H9 (cell line): Measurements from ENCODE around the gene RNF149. TPM values are rescaled to one million over a fixed set of nuclear protein-coding genes. Genes with fewer than 3 reads are reported as not detected.

Experiments
- DNase-seq: peaks from one replicate; pipeline ENCODE4 v3.0.0-alpha.2; 2017
- H2AFZ ChIP-seq: one replicate; pipeline ENCODE4 v1.6.1; 2013; ENCODE audit warnings: mild to moderate bottlenecking, low read length, control low read depth, moderate library complexity
- H2AK5ac ChIP-seq: 2 replicates; pipeline ENCODE4 v1.6.1; 2013; ENCODE audit warnings: low read length, control low read depth, mixed read lengths; ENCODE audit not compliant: insufficient read length
- H2BK120ac ChIP-seq: one replicate; pipeline ENCODE4 v1.6.1; 2013; ENCODE audit warnings: low read depth, mild to moderate bottlenecking, low read length, control low read depth, inconsistent platforms; ENCODE audit not compliant: poor library complexity, severe bottlenecking
- H2BK12ac ChIP-seq: 2 replicates; pipeline ENCODE4 v1.6.1; 2013; ENCODE audit warnings: low read length, control low read depth, mixed read lengths, low read depth; ENCODE audit not compliant: insufficient read length
- H2BK15ac ChIP-seq: 2 replicates; pipeline ENCODE4 v1.6.1; 2013; ENCODE audit warnings: low read depth, low read length, control low read depth
- H2BK20ac ChIP-seq: one replicate; pipeline ENCODE4 v1.6.1; 2013; ENCODE audit warnings: low read depth, mild to moderate bottlenecking, low read length, control low read depth, inconsistent platforms; ENCODE audit not compliant: poor library complexity, severe bottlenecking
- H2BK5ac ChIP-seq: 2 replicates; pipeline ENCODE4 v1.6.1; 2013; ENCODE audit warnings: low read length, control low read depth, mixed read lengths; ENCODE audit not compliant: insufficient read length
- H3K14ac ChIP-seq: 2 replicates; pipeline ENCODE4 v1.6.1; 2013; ENCODE audit warnings: low read length, control low read depth; ENCODE audit not compliant: insufficient read depth
- H3K18ac ChIP-seq: 2 replicates; pipeline ENCODE4 v1.6.1; 2013; ENCODE audit warnings: low read depth, mild to moderate bottlenecking, mixed read lengths, low read length, control low read depth; ENCODE audit not compliant: insufficient read length
- H3K23ac ChIP-seq: 2 replicates; pipeline ENCODE4 v1.6.1; 2013; ENCODE audit warnings: low read length, control low read depth, mixed read lengths, low read depth; ENCODE audit not compliant: insufficient read length
- H3K23me2 ChIP-seq: 2 replicates; pipeline ENCODE4 v1.6.1; 2013; ENCODE audit warnings: low read depth, mild to moderate bottlenecking, mixed read lengths, low read length, control low read depth; ENCODE audit not compliant: insufficient read length, poor library complexity, severe bottlenecking
- H3K27ac ChIP-seq: 2 replicates; pipeline ENCODE4 v1.5.1; 2013; ENCODE audit warnings: low read length, control low read depth, mixed read lengths, low read depth; ENCODE audit not compliant: insufficient read length
- H3K27me3 ChIP-seq: 2 replicates; pipeline ENCODE4 v1.6.1; 2013; ENCODE audit warnings: low read length, control low read depth, inconsistent platforms; ENCODE audit not compliant: insufficient read depth
- H3K4ac ChIP-seq: 2 replicates; pipeline ENCODE4 v1.6.1; 2013; ENCODE audit warnings: low read depth, mild to moderate bottlenecking, control low read depth, inconsistent platforms, low read length, moderate library complexity
- H3K4me1 ChIP-seq: 2 replicates; pipeline ENCODE4 v1.6.1; 2013; ENCODE audit warnings: low read length, control low read depth, inconsistent platforms; ENCODE audit not compliant: insufficient read depth
- H3K4me2 ChIP-seq: 2 replicates; pipeline ENCODE4 v1.6.1; 2013; ENCODE audit warnings: low read length, control low read depth, mixed read lengths; ENCODE audit not compliant: insufficient read length, insufficient read depth
- H3K56ac ChIP-seq: 2 replicates; pipeline ENCODE4 v1.6.1; 2013; ENCODE audit warnings: low read depth, mild to moderate bottlenecking, mixed read lengths, low read length, control low read depth; ENCODE audit not compliant: insufficient read length
- H3K79me1 ChIP-seq: 2 replicates; pipeline ENCODE4 v1.6.1; 2013; ENCODE audit warnings: low read depth, mild to moderate bottlenecking, moderate library complexity, low read length, control low read depth, inconsistent platforms; ENCODE audit not compliant: insufficient read depth, poor library complexity, severe bottlenecking
- H3K79me2 ChIP-seq: 2 replicates; pipeline ENCODE4 v1.6.1; 2013; ENCODE audit warnings: low read length, control low read depth, inconsistent platforms; ENCODE audit not compliant: insufficient read depth
- H3K9ac ChIP-seq: 2 replicates; pipeline ENCODE4 v1.6.1; 2013; ENCODE audit warnings: low read length, control low read depth, mixed read lengths; ENCODE audit not compliant: insufficient read length; ENCODE audit errors: extremely low read depth
- H3K9me3 ChIP-seq: one replicate; pipeline ENCODE4 v1.6.1; 2013; ENCODE audit warnings: low read depth, low read length, inconsistent platforms; ENCODE audit not compliant: control insufficient read depth
- H3T11ph ChIP-seq: one replicate; pipeline ENCODE4 v1.6.1; 2013; ENCODE audit warnings: mild to moderate bottlenecking, low read length, control low read depth, inconsistent platforms
- H4K20me1 ChIP-seq: one replicate; pipeline ENCODE4 v1.6.1; 2013; ENCODE audit not compliant: control insufficient read depth, insufficient read length, insufficient read depth
- H4K5ac ChIP-seq: 2 replicates; pipeline ENCODE4 v1.6.1; 2013; ENCODE audit warnings: low read depth, mild to moderate bottlenecking, mixed read lengths, low read length, control low read depth; ENCODE audit not compliant: insufficient read length
- H4K8ac ChIP-seq: replicated peaks from 2 replicates; pipeline ENCODE4 v1.6.1; 2013; ENCODE audit warnings: low read length, control low read depth, mixed read lengths, low read depth; ENCODE audit not compliant: insufficient read length
- H4K91ac ChIP-seq: 2 replicates; pipeline ENCODE4 v1.6.1; 2013; ENCODE audit warnings: low read depth, mild to moderate bottlenecking, moderate library complexity, mixed read lengths, low read length, control low read depth; ENCODE audit not compliant: insufficient read length
- H3K27ac Mint-ChIP-seq, 3 experiments: 2 replicates in 2 of 3; 3 replicates in 1 of 3; pipeline ENCODE4 v1.8.0; 2020 to 2021; ENCODE audit warnings: mixed read lengths in 3 of 3, mild to moderate bottlenecking in 1 of 3, moderate library complexity in 1 of 3
- H3K27me3 Mint-ChIP-seq: 2 replicates; pipeline ENCODE4 v1.8.0; 2021; ENCODE audit warnings: low read depth, mild to moderate bottlenecking, moderate library complexity, mixed read lengths
- H3K36me3 Mint-ChIP-seq, 3 experiments: 2 replicates in 2 of 3; 3 replicates in 1 of 3; pipeline ENCODE4 v1.8.0; 2020 to 2021; ENCODE audit warnings: low read depth in 3 of 3, mixed read lengths in 3 of 3; ENCODE audit not compliant: insufficient read depth in 1 of 3
- H3K4me1 Mint-ChIP-seq, 2 experiments: 2 replicates each; pipeline ENCODE4 v1.8.0; 2020; ENCODE audit warnings: mixed read lengths in 2 of 2
- H3K4me3 Mint-ChIP-seq, 2 experiments: 2 replicates in 1 of 2; 3 replicates in 1 of 2; pipeline ENCODE4 v1.8.0; 2020 to 2021; ENCODE audit warnings: mild to moderate bottlenecking in 2 of 2, mixed read lengths in 2 of 2, moderate library complexity in 1 of 2
- H3K9me3 Mint-ChIP-seq, 2 experiments: 2 replicates in 1 of 2; 3 replicates in 1 of 2; pipeline ENCODE4 v1.8.0; 2020; ENCODE audit warnings: mild to moderate bottlenecking in 2 of 2, mixed read lengths in 2 of 2, moderate library complexity in 1 of 2
- WGBS: extraction: QIAGEN DNeasy Blood & Tissue Kit; methylation state at CpG from one replicate; pipeline ENCODE4 v1.1.7; 2013; ENCODE audit warnings: missing lambda C conversion rate, low lambda C conversion rate, mixed read lengths; ENCODE audit not compliant: insufficient read length; ENCODE audit errors: extremely low coverage; 5-methylcytosine and 5-hydroxymethylcytosine counted together
- total RNA-seq: library from RNA; stranded (reverse); gene quantifications from 2 replicates; pipeline ENCODE4 v1.2.1, GENCODE V29; 2021
- TF ChIP-seq, protein P1 (sequence below): fragments of 200-600 bp; sonication (generic); conservative IDR thresholded peaks from 3 replicates; pipeline ENCODE4 v1.8.0; 2021; ENCODE audit warnings: antibody characterized with exemption, mild to moderate bottlenecking

The RNF149 gene
- total RNA-seq, 1 experiment from 2014 or later = 18.0 TPM

DNA sequence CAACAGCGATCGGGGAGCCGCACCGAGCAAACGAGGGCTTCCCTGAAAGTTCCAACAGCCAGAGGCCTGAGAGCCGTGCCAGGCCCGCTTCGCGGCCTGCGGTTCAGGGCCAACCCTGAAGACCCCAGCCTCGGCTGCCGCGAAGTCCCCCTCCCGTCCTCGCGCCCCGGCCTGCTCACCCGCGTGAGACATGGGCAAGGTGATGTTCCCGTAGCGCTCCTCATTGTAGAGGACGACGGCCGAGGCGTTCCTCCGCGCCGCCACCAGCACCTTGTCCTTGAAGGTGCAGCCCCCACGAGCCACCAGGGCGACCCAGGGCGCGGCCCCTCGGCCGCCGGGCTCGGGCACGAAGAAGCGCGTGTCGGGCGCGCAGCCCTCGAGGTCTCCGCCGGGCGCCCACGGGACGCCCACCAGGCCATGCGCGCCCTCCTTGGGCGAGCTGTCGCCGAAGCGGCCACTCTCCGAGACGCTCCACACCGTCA, 510 bp downstream of the RNF149 start:
- Mint-ChIP-seq H3K4me3 (peak overlapping the region; percentile 82 to 92), H3K36me3 (peaks cover 2 to 5% (median 3%) of the 10 kb centered on the region in 3 experiments; a peak in 4 of 7 replicates), H3K9me3 (no peaks in the 10 kb centered on the region), H3K27me3 (peaks cover 7% of the 10 kb centered on the region; the same call in 1 of the 2 replicates), H3K4me1 (peaks cover 33 to 34% of the 10 kb centered on the region in 2 experiments), H3K27ac (0 out of 7 replicates have a peak overlapping the region, but pooled peaks of 1 of the 3 experiments have one; percentile 6)
- Histone ChIP-seq H3K23ac (no peak overlapping the region), H3K4me1 (peaks cover 7% of the 10 kb centered on the region; the same call in 1 of the 2 replicates), H2BK15ac (no peak overlapping the region), H2AK5ac (no peak overlapping the region), H3K18ac (no peak overlapping the region), H2BK20ac (no peak overlapping the region), H4K20me1 (no peaks in the 10 kb centered on the region), H3K27ac (no peak overlapping the region), H2BK5ac (no peak overlapping the region), H2BK120ac (no peak overlapping the region), H3K27me3 (no peaks in the 10 kb centered on the region), H4K8ac (no peak overlapping the region), H3K56ac (no peak overlapping the region), H4K91ac (no peak overlapping the region), H3K9me3 (no peaks in the 10 kb centered on the region), H3K14ac (peak overlapping the region; percentile 75), H3K23me2 (peaks cover 17% of the 10 kb centered on the region), H3K9ac (peak overlapping the region; percentile 74), H3T11ph (no peak overlapping the region), H3K79me2 (peaks cover 24% of the 10 kb centered on the region), H2BK12ac (no peak overlapping the region), H3K79me1 (peaks cover 11% of the 10 kb centered on the region), H3K4me2 (peak overlapping the region; percentile 94), H4K5ac (no peak overlapping the region), H3K4ac (no peak overlapping the region), H2AFZ (no peak overlapping the region)
- DNase-seq = no peak
- TF ChIP-seq, protein P1, sequence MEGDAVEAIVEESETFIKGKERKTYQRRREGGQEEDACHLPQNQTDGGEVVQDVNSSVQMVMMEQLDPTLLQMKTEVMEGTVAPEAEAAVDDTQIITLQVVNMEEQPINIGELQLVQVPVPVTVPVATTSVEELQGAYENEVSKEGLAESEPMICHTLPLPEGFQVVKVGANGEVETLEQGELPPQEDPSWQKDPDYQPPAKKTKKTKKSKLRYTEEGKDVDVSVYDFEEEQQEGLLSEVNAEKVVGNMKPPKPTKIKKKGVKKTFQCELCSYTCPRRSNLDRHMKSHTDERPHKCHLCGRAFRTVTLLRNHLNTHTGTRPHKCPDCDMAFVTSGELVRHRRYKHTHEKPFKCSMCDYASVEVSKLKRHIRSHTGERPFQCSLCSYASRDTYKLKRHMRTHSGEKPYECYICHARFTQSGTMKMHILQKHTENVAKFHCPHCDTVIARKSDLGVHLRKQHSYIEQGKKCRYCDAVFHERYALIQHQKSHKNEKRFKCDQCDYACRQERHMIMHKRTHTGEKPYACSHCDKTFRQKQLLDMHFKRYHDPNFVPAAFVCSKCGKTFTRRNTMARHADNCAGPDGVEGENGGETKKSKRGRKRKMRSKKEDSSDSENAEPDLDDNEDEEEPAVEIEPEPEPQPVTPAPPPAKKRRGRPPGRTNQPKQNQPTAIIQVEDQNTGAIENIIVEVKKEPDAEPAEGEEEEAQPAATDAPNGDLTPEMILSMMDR = no peak
- no CpG with 5 or more reads among the region's 57 CpGs for WGBS
